HepG2 (cell line): ENCODE measurements around the gene VASN. TPM values are rescaled to one million over a fixed set of nuclear protein-coding genes. Genes with fewer than 3 reads are reported as not detected.
A peak's percentile ranks its signal among the peaks of the same experiment; 100 is the strongest.

ENCODE experiments used
- EP300 ChIP-seq, 3 experiments: sonication (generic) in 1 of 3; formaldehyde crosslinking in 1 of 3; IDR thresholded peaks; 2 replicates each; pipeline versions ENCODE4 v1.5.1 to v1.6.1; 2011 to 2020; ENCODE audit warnings: low read depth in 2 of 3, low read length in 2 of 3, borderline replicate concordance in 1 of 3, improper control_type of control experiment in 1 of 3, mild to moderate bottlenecking in 1 of 3, missing genetic modification reagents in 1 of 3, moderate library complexity in 1 of 3
- EZH2 ChIP-seq: conservative IDR thresholded peaks from 2 replicates; pipeline ENCODE4 v1.6.1; 2012; ENCODE audit warnings: mild to moderate bottlenecking, low read depth, low read length, moderate library complexity
- POGZ ChIP-seq: sonication (generic); formaldehyde crosslinking; IDR thresholded peaks from 2 replicates; pipeline ENCODE4 v1.4.0; 2020; ENCODE audit warnings: mild to moderate bottlenecking, missing genetic modification reagents
- RAD51 ChIP-seq: fragments of 450-650 bp; IDR thresholded peaks from 2 replicates; pipeline ENCODE4 v1.6.1; 2016; ENCODE audit warnings: borderline replicate concordance
- SOX6 ChIP-seq, 2 experiments: fragments of 450-650 bp in 1 of 2; sonication (generic) in 1 of 2; formaldehyde crosslinking in 1 of 2; IDR thresholded peaks; 2 replicates each; pipeline versions ENCODE4 v1.4.0 to v1.6.1; 2017 to 2020; ENCODE audit warnings: antibody characterized with exemption in 1 of 2, mild to moderate bottlenecking in 1 of 2, missing genetic modification reagents in 1 of 2
- TFE3 ChIP-seq: IDR thresholded peaks from 2 replicates; pipeline ENCODE4 v1.6.1; 2016
- USF2 ChIP-seq, 2 experiments: sonication (generic) in 1 of 2; formaldehyde crosslinking in 1 of 2; IDR thresholded peaks; 2 replicates each; pipeline versions ENCODE4 v1.5.1 to v1.6.1; 2011 to 2020; ENCODE audit warnings: borderline replicate concordance in 1 of 2, low read depth in 1 of 2, low read length in 1 of 2, mild to moderate bottlenecking in 1 of 2, missing genetic modification reagents in 1 of 2, moderate library complexity in 1 of 2
- ZBTB37 ChIP-seq: sonication (generic); formaldehyde crosslinking; IDR thresholded peaks from 2 replicates; pipeline ENCODE4 v1.4.0; 2020; ENCODE audit warnings: mild to moderate bottlenecking, missing genetic modification reagents
- ZC3H13 ChIP-seq: sonication (generic); formaldehyde crosslinking; IDR thresholded peaks from 2 replicates; pipeline ENCODE4 v1.8.1; 2023; ENCODE audit warnings: mild to moderate bottlenecking, missing genetic modification reagents, moderate library complexity
- ZNF318 ChIP-seq: sonication (generic); formaldehyde crosslinking; IDR thresholded peaks from 2 replicates; pipeline ENCODE4 v1.4.0; 2020; ENCODE audit warnings: mild to moderate bottlenecking, missing genetic modification reagents
- ZNF773 ChIP-seq: sonication (generic); formaldehyde crosslinking; IDR thresholded peaks from 2 replicates; pipeline ENCODE4 v1.4.0; 2020; ENCODE audit warnings: missing genetic modification reagents, borderline replicate concordance
- polyA plus RNA-seq, 8 experiments: library from polyadenylated mRNA; depleted of rRNA in 3 of 8; stranded (reverse) in 7 of 8; unstranded in 1 of 8; fragments of >200 nt; fragmentation: Illumina TruSeq in 4 of 8; extraction: Trizol in 4 of 8; gene quantifications; 2 replicates each; pipeline versions ENCODE4 v1.2.1 to v1.2.3, GENCODE V29; 2011 to 2016; ENCODE audit warnings: low read depth in 4 of 8, missing spikeins in 1 of 8, mixed read lengths in 1 of 8; ENCODE audit not compliant: insufficient read depth in 1 of 8
- total RNA-seq, 5 experiments: library from RNA; depleted of rRNA; stranded (reverse); fragments of >200 nt; fragmentation: Illumina TruSeq; extraction: Trizol; gene quantifications; 2 replicates each; pipeline ENCODE4 v1.2.3, GENCODE V29; 2016; ENCODE audit warnings: low read depth in 1 of 5
- TF ChIP-seq, protein P1 (sequence below): sonication (generic); formaldehyde crosslinking; IDR thresholded peaks from 2 replicates; pipeline ENCODE4 v1.4.0; 2020; ENCODE audit warnings: mild to moderate bottlenecking, missing genetic modification reagents

Gene VASN
- total and polyA plus RNA-seq, 2 of the 13 experiments (the other 11 are each of a cell fraction or from before 2014, with no cell fraction given) = 8.4 to 18.2 TPM

DNA sequence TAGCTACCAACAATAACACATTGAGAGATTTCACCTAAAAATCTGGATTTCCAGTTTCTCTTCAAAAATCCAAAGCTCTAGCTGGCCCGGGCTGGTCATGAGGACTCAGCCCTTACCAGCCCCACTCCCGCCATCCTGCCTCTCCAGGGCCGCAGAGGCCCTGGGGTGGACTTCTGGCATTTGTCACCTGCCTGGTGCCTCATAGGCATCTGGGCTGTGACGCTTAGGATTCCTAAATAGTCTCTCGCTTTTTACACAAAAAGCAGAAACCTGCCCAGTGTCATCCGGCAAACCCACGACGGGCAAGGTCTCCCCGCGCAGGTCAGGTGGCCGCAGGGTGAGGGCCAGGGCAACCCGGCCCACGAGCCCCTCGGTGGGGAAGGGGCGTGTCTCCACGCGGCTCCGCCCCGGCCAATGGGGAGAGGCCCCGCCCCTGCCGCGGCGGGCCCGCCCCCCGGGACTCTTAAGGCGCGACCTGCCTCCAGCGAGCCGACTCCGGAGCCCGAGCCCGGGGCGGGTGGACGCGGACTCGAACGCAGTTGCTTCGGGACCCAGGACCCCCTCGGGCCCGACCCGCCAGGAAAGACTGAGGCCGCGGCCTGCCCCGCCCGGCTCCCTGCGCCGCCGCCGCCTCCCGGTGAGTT, at the start of gene VASN (continued):
- TF ChIP-seq ZBTB37 (CRISPR knock-in tag) (no peak), POGZ (peak; percentile 64; the same call in 1 of the 2 replicates), EZH2 (no peak), RAD51 (no peak), USF2 (IDR thresholded peaks at IDR 0.05; ENCODE audit: low read depth, low read length) (0 out of 2 replicates have a peak, but pooled peaks have one; percentile 9), USF2 (CRISPR knock-in tag; IDR thresholded peaks at IDR 0.05; ENCODE audit: borderline replicate concordance) (no peak), ZNF318 (CRISPR knock-in tag) (0 out of 2 replicates have a peak, but pooled peaks have one; percentile 57), EP300 (IDR thresholded peaks at IDR 0.05; ENCODE audit: low read depth in 2 of 2, low read length in 2 of 2) (0 out of 4 replicates have a peak, but pooled peaks of 1 of the 2 experiments have one; percentile 28), EP300 (CRISPR knock-in tag; IDR thresholded peaks at IDR 0.05; ENCODE audit: borderline replicate concordance) (no peak; the same call in 1 of the 2 replicates), TFE3 (CRISPR knock-in tag) (no peak; the same call in 1 of the 2 replicates), ZNF773 (CRISPR knock-in tag) (no peak), ZC3H13 (CRISPR knock-in tag) (no peak), SOX6 (IDR thresholded peaks at IDR 0.05) (no peak), SOX6 (CRISPR knock-in tag; IDR thresholded peaks at IDR 0.05) (no peak)
- TF ChIP-seq, protein P1, sequence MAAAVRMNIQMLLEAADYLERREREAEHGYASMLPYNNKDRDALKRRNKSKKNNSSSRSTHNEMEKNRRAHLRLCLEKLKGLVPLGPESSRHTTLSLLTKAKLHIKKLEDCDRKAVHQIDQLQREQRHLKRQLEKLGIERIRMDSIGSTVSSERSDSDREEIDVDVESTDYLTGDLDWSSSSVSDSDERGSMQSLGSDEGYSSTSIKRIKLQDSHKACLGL (CRISPR knock-in tag) = peak; percentile 76
